ENCODE results near the gene FBP2. TPM values are rescaled to one million over a fixed set of nuclear protein-coding genes. Genes with fewer than 3 reads are reported as not detected.

Gene FBP2
- polyA plus RNA-seq (2012; rRNA removed), result not detected in 2 replicates
- polyA plus RNA-seq (2012; cell fraction: cytosol; rRNA removed), result not detected in 2 replicates
- polyA plus RNA-seq (2012; cell fraction: nucleus; rRNA removed), result not detected in 2 replicates

- 53% methylated on average over 15 of the region's 21 CpGs for WGBS (ENCODE audit: low lambda C conversion rate)
- ChIA-PET CTCF (no interaction called here), POLR2A (no interaction called here)
These were observed at the start of gene FBP2 for GRCh38 chr9:94593459-94594345. FBP2 (minus strand) TSS chr9:94593824; CDS start chr9:94593726, 98 bp downstream.

More at GRCh38 chr9:94593459-94594345, at the start of gene FBP2:
- DNase-seq, result no peak
- H3K79me2 ChIP-seq (ENCODE audit: insufficient read depth), result no peaks in the 10 kb centered on the region
- H2AFZ ChIP-seq (ENCODE audit: low read depth), result no peak within 1 kb of the TSS
- H3K36me3 ChIP-seq (replicated peaks in 1 of 2; ENCODE audit: control insufficient read depth in 1 of 2, insufficient read depth in 2 of 2, low read length in 1 of 2), result no peaks in the 10 kb centered on the region
- H4K20me1 ChIP-seq (ENCODE audit: insufficient read depth), result no peaks in the 10 kb centered on the region
- H3F3A ChIP-seq (replicated peaks; ENCODE audit: insufficient read depth), result no peaks in the 10 kb centered on the region
- H3K4me1 ChIP-seq (ENCODE audit: control insufficient read depth in 1 of 2, insufficient read depth in 2 of 2, low read depth in 1 of 2, low read length in 1 of 2), result peaks cover 0 to 7% of the 10 kb centered on the region in 2 experiments; a peak in 1 of 4 replicates
- no peak within 1 kb of the TSS for H3K9ac ChIP-seq
- H3K27ac ChIP-seq (ENCODE audit: low read depth in 2 of 2, low read length in 1 of 2), result no peak within 1 kb of the TSS
- no peaks in the 10 kb centered on the region for H3K9me3 ChIP-seq
- no peaks in the 10 kb centered on the region for H3K9me2 ChIP-seq
- H3K4me3 ChIP-seq (ENCODE audit: low read depth in 2 of 2, low read length in 1 of 2), result no peak within 1 kb of the TSS
- TF ChIP-seq TAF1 (IDR thresholded peaks at IDR 0.05; ENCODE audit: borderline replicate concordance, low read depth, low read length) (no peak), FOXJ3 (CRISPR knock-in tag; IDR thresholded peaks at IDR 0.05) (no peak), NRF1 (IDR thresholded peaks at IDR 0.05; ENCODE audit: low read depth, low read length) (no peak), SMC3 (IDR thresholded peaks at IDR 0.05; ENCODE audit: low read depth, low read length) (no peak), ZBTB33 (IDR thresholded peaks at IDR 0.05; ENCODE audit: borderline replicate concordance, low read depth) (no peak), FOXM1 (IDR thresholded peaks at IDR 0.05; ENCODE audit: low read depth) (no peak), ELF1 (IDR thresholded peaks at IDR 0.05) (no peak), CHD2 (IDR thresholded peaks at IDR 0.05; ENCODE audit: low read length, partially characterized antibody) (no peak), CTCF (IDR thresholded peaks at IDR 0.05) (no peak), REST (IDR thresholded peaks at IDR 0.05; ENCODE audit: low read depth, low read length) (no peak)
- H3K27me3 ChIP-seq (ENCODE audit: insufficient read depth), result no peaks in the 10 kb centered on the region
- H3K4me2 ChIP-seq, result no peak within 1 kb of the TSS
